GM12892 (cell line): Measurements from ENCODE around the gene ARHGAP9.

ENCODE experiments used
- POLR2A ChIP-seq: IDR thresholded peaks from 2 replicates; pipeline ENCODE4 v1.6.1; 2011; ENCODE audit warnings: low read depth, low read length, control low read depth
- POLR2AphosphoS5 ChIP-seq: IDR thresholded peaks from 2 replicates; pipeline ENCODE4 v1.6.1; 2011; ENCODE audit warnings: low read depth, low read length, control low read depth

DNA sequence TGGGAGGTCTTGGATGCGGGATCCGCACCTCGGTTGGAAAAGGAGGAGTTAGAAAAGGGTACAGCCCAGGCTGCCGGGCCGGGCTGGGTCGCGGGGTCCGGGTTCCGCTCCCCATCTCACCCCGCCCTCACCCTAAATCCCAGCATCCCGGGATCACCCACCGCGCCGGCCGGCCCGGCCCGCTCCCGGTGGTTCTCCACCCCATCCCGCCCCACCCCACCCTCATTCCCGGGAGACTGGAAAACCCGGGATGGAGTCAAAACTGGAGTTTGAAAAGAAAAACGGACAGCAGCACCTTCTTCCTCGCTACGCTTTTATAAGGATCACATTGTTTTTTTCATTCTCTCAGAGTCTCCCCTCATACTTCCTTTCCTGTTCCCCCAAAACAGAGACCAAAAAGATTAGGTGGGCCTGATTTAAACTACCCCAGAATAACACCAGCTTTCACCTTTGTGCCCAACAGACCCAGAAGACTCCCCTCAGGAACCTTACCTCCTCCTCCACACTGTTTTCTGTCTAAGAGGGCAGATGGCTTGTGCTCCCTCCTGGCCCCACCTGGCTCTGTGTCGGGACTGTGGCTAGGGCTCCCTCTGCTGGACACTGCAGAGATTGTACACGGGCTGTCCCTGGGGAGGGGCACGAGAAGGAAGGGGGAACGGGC lies 17.3 kb downstream of the ARHGAP9 start:
- TF ChIP-seq POLR2A (no peak), POLR2AphosphoS5 (no peak)
